Choroid plexus epithelial cell (primary cell): ENCODE results near the gene SLCO3A1.

ENCODE experiments used
- DNase-seq: peaks from one replicate; pipeline ENCODE4 v3.0.0-alpha.2; 2010; ENCODE audit warnings: low read depth
- H3K4me3 ChIP-seq: 2 replicates; pipeline ENCODE4 v1.5.1; 2011; ENCODE audit warnings: low read depth, mild to moderate bottlenecking, control low read depth, low read length, moderate library complexity
- CTCF ChIP-seq: conservative IDR thresholded peaks from 2 replicates; pipeline ENCODE4 v1.5.1; 2011; ENCODE audit warnings: low read depth, mild to moderate bottlenecking, control low read depth, inconsistent platforms, low read length, moderate library complexity

SLCO3A1 gene

GRCh38 chr15:91885714-91886270, 32.3 kb downstream of the SLCO3A1 start:
- TF ChIP-seq CTCF, result no peak
- H3K4me3 ChIP-seq, result no peak overlapping the region
- no peak for DNase-seq

- H3K4me3 ChIP-seq, result no peak overlapping the region
- TF ChIP-seq CTCF, result no peak
- DNase-seq, result no peak
These were observed 33.4 kb downstream of the SLCO3A1 start for GRCh38 chr15:91886878-91887277.

GRCh38 chr15:91887321-91887720, 33.8 kb downstream of the SLCO3A1 start:
- no peak for DNase-seq
- no peak for TF ChIP-seq CTCF
- H3K4me3 ChIP-seq, result no peak overlapping the region

GRCh38 chr15:91887921-91888373, 34.4 kb downstream of the SLCO3A1 start:
- no peak for TF ChIP-seq CTCF
- DNase-seq, result no peak
- H3K4me3 ChIP-seq, result no peak overlapping the region

- no peak for TF ChIP-seq CTCF
- no peak overlapping the region for H3K4me3 ChIP-seq
- DNase-seq, result no peak
These were observed 35.8 kb downstream of the SLCO3A1 start for GRCh38 chr15:91889111-91889815.

GRCh38 chr15:91890614-91891013, 37.1 kb downstream of the SLCO3A1 start:
- TF ChIP-seq CTCF, result no peak
- no peak for DNase-seq
- H3K4me3 ChIP-seq, result no peak overlapping the region

GRCh38 chr15:91891101-91891500, 37.6 kb downstream of the SLCO3A1 start:
- DNase-seq, result no peak
- TF ChIP-seq CTCF, result no peak
- no peak overlapping the region for H3K4me3 ChIP-seq
